GM12874 (cell line): ENCODE data around the gene STK40.

ENCODE experiments used
- CTCF ChIP-seq: IDR thresholded peaks from 2 replicates; pipeline ENCODE4 v1.5.1; 2011; ENCODE audit warnings: low read depth, mild to moderate bottlenecking, control low read depth, low read length, moderate library complexity; ENCODE audit not compliant: insufficient read depth

Gene STK40

GRCh38 chr1:36341626-36342320 lies 44.0 kb downstream of the STK40 start:
- TF ChIP-seq CTCF: no peak

- TF ChIP-seq CTCF: no peak
These were observed 46.1 kb downstream of the STK40 start for GRCh38 chr1:36339615-36340014.

GRCh38 chr1:36339215-36339614 lies 46.5 kb downstream of the STK40 start:
- no peak for TF ChIP-seq CTCF

GRCh38 chr1:36337830-36338229 lies 47.9 kb downstream of the STK40 start:
- no peak for TF ChIP-seq CTCF

- TF ChIP-seq CTCF: no peak
These were observed 54.8 kb downstream of the STK40 start for GRCh38 chr1:36330940-36331339.

- TF ChIP-seq CTCF: no peak
These were observed 55.9 kb downstream of the STK40 start for GRCh38 chr1:36329817-36330216.

GRCh38 chr1:36328713-36329112 lies 57.0 kb downstream of the STK40 start:
- no peak for TF ChIP-seq CTCF

- TF ChIP-seq CTCF: no peak
These were observed 57.6 kb downstream of the STK40 start for GRCh38 chr1:36328088-36328480.
